Upper lobe of left lung (tissue), 4 donors: ENCODE measurements around the gene NFAT5.

Experiments used
- CTCF ChIP-seq, 6 experiments: fragments of 450-650 bp in 4 of 6; fragments of 200-600 bp in 2 of 6; sonication (generic) in 2 of 6; IDR thresholded peaks; one replicate each; pipeline ENCODE4 v1.5.1; 2016 to 2019; ENCODE audit warnings: antibody characterized with exemption in 6 of 6
- POLR2A ChIP-seq, 4 donors: fragments of 450-650 bp; IDR thresholded peaks; one replicate each; pipeline ENCODE4 v1.5.1; 2016 to 2017; ENCODE audit warnings: antibody characterized with exemption in 4 of 4, mild to moderate bottlenecking in 2 of 4

GRCh38 chr16:69706256-69706974, 140.6 kb downstream of the NFAT5 start:
- TF ChIP-seq CTCF (IDR thresholded peaks at IDR 0.05) (no peak), POLR2A (IDR thresholded peaks at IDR 0.05) (no peak)
